Activated CD8-positive, alpha-beta T cell treated with anti-CD3 and anti-CD28 coated beads for 36 hours (primary cell): ENCODE results near the gene PTPRN2. TPM values are rescaled to one million over a fixed set of nuclear protein-coding genes. Genes with fewer than 3 reads are reported as not detected.
"Not testable (repeated sequence)": the region's sequence is repeated elsewhere in the genome, so short reads cannot be mapped to it uniquely, and the experiment has no call there.

Source experiments
- ATAC-seq: fragments of 200-7000 bp; cut with Tn5 transposase; one replicate; pipeline ENCODE4 v1.10.0; 2021; ENCODE audit warnings: mild to moderate bottlenecking, moderate library complexity
- CTCF ChIA-PET: fragments of 350-600 bp; sonication (Branson Sonifier 250); formaldehyde crosslinking; loops from one replicate; lab custom pipeline; 2021; ENCODE audit warnings: antibody characterized with exemption; lab: Charles Lee
- POLR2A ChIA-PET: fragments of 350-600 bp; sonication (Branson Sonifier 250); formaldehyde crosslinking; loops from one replicate; lab custom pipeline; 2021; ENCODE audit warnings: antibody characterized with exemption; lab: Charles Lee
- DNase-seq: peaks from one replicate; pipeline ENCODE4 v3.0.0-alpha.2; 2020
- H3K27ac Mint-ChIP-seq: one replicate; pipeline ENCODE4 v1.8.0; 2021; ENCODE audit warnings: mild to moderate bottlenecking, mixed read lengths
- H3K27me3 Mint-ChIP-seq: one replicate; pipeline ENCODE4 v1.8.0; 2021; ENCODE audit warnings: mixed read lengths
- H3K36me3 Mint-ChIP-seq: one replicate; pipeline ENCODE4 v1.8.0; 2021; ENCODE audit warnings: low read depth, mixed read lengths
- H3K4me1 Mint-ChIP-seq: one replicate; pipeline ENCODE4 v1.8.0; 2021; ENCODE audit warnings: low read depth, mixed read lengths
- H3K4me3 Mint-ChIP-seq: one replicate; pipeline ENCODE4 v1.8.0; 2021; ENCODE audit warnings: mild to moderate bottlenecking, moderate library complexity, mixed read lengths
- H3K9me3 Mint-ChIP-seq: one replicate; pipeline ENCODE4 v1.8.0; 2021; ENCODE audit warnings: mixed read lengths
- intact Hi-C: fragments of 100-400 bp; cut with micrococcal nuclease; formaldehyde crosslinking; loops from one replicate; pipeline ENCODE4 v1.10.0; 2022
- total RNA-seq, 2 experiments: library from RNA; stranded (reverse); gene quantifications; one replicate each; pipeline ENCODE4 v1.2.3, GENCODE V29; 2021
- TF ChIP-seq, protein P1 (sequence below): fragments of 200-600 bp; IDR thresholded peaks from one replicate; pipeline ENCODE4 v1.8.0; 2022; ENCODE audit warnings: antibody characterized with exemption, mild to moderate bottlenecking

PTPRN2 gene
- total RNA-seq, 2 experiments from 2014 or later: 0.49 to 0.65 TPM

DNA sequence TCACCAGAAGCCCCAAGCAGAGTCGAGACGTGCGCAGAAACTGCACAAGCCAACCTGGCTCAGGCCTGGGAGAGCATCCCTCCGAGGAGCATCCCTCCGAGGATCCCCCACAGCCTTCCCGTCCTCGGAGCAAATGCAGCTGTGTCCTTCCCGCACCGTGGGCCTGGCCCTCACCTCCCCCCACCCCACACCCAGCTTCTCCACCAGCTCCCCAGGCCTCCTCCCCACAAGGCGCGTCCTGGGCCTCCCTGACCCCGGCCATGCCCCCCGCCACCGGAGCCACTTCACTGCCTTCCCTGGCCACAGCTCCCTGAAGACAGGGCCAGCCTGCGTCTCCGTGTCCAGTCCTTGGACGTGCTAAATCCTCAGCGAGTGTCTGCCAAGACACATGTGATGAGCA, 60.6 kb downstream of the PTPRN2 start:
- H3K27ac Mint-ChIP-seq: no peak overlapping the region
- DNase-seq (no peak), ATAC-seq (no peak)
- TF ChIP-seq, protein P1, sequence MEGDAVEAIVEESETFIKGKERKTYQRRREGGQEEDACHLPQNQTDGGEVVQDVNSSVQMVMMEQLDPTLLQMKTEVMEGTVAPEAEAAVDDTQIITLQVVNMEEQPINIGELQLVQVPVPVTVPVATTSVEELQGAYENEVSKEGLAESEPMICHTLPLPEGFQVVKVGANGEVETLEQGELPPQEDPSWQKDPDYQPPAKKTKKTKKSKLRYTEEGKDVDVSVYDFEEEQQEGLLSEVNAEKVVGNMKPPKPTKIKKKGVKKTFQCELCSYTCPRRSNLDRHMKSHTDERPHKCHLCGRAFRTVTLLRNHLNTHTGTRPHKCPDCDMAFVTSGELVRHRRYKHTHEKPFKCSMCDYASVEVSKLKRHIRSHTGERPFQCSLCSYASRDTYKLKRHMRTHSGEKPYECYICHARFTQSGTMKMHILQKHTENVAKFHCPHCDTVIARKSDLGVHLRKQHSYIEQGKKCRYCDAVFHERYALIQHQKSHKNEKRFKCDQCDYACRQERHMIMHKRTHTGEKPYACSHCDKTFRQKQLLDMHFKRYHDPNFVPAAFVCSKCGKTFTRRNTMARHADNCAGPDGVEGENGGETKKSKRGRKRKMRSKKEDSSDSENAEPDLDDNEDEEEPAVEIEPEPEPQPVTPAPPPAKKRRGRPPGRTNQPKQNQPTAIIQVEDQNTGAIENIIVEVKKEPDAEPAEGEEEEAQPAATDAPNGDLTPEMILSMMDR: no peak
- intact Hi-C loops: no loop called here
- no peaks in the 10 kb centered on the region for H3K9me3 Mint-ChIP-seq
- no peak overlapping the region for H3K4me3 Mint-ChIP-seq
- CTCF ChIA-PET: no interaction called here
- peaks cover 2% of the 10 kb centered on the region for H3K27me3 Mint-ChIP-seq
- POLR2A ChIA-PET: no interaction called here
- no peaks in the 10 kb centered on the region for H3K36me3 Mint-ChIP-seq
- no peaks in the 10 kb centered on the region for H3K4me1 Mint-ChIP-seq

DNA sequence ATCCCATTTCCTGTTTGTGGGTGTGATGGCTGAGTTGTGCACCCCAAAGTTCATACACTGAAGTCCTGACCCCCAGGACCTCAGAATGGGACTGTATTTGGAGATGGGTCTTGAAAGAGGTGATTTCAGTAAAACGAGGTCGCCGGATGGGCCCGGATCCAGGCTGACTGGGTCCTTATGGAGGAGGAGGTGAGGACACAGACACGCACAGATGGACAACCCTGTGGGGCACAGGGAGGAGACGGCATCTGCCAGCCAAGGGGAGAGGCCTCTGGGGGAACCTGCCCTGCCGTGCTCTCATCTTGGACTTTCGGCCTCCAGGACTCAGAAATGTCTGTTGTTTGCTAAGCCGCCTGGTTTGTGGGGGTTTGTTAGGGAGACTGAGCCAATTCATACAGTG, 61.1 kb downstream of the PTPRN2 start:
- ChIA-PET CTCF (no interaction called here), POLR2A (no interaction called here)
- TF ChIP-seq, protein P1: no peak
- ATAC-seq (no peak), DNase-seq (no peak)
- Mint-ChIP-seq H3K27me3 (peaks cover 2% of the 10 kb centered on the region), H3K9me3 (no peaks in the 10 kb centered on the region), H3K36me3 (no peaks in the 10 kb centered on the region), H3K4me1 (no peaks in the 10 kb centered on the region), H3K27ac (no peak overlapping the region), H3K4me3 (no peak overlapping the region)
- intact Hi-C loops: no loop called here

DNA sequence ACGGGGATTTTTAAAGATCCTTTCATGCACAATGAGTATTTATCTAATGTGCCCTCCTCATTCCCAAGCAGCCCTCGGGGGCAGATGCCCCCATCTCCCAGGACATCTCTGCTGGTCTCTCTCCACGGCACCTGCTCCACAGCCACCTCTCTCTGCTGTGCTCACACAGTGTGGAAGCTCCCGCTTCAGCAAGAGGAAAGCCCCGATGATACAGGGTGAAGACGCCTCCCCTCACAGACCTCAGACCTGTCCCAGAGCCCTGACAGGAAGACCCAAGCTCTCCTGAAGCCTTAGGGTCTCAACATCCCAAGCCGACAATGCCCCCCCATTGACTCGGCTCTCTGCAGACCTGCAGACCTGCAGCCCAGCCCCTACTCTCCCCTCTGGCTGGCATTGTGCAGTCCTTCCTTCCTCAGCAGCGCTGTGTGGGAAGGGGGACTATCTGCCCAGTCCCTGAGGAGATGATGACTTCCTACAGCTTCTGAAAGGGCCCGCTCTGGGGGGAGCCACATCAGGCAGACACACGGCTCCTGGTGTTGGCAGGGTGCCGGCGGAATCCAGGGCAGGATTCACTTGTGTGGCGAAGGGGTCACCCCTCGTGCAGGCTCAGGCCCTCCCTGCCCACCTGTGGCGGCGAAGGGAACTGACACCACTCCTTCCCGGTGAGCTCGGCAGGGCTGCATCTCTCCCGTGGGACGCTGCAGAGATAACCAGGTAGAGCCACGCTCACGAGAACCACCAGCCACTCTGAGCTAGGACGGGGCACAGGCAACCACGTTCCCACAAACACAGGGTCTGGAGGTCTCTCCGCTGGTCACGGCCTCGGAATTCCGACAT, 61.8 kb downstream of the PTPRN2 start:
- intact Hi-C loops: no loop called here
- no peaks in the 10 kb centered on the region for H3K36me3 Mint-ChIP-seq
- TF ChIP-seq, protein P1: no peak
- H3K27me3 Mint-ChIP-seq: peaks cover 2% of the 10 kb centered on the region
- DNase-seq: no peak
- H3K9me3 Mint-ChIP-seq: no peaks in the 10 kb centered on the region
- H3K4me3 Mint-ChIP-seq: no peak overlapping the region
- H3K4me1 Mint-ChIP-seq: no peaks in the 10 kb centered on the region
- ChIA-PET POLR2A (no interaction called here), CTCF (no interaction called here)
- H3K27ac Mint-ChIP-seq: no peak overlapping the region
- ATAC-seq: no peak

DNA sequence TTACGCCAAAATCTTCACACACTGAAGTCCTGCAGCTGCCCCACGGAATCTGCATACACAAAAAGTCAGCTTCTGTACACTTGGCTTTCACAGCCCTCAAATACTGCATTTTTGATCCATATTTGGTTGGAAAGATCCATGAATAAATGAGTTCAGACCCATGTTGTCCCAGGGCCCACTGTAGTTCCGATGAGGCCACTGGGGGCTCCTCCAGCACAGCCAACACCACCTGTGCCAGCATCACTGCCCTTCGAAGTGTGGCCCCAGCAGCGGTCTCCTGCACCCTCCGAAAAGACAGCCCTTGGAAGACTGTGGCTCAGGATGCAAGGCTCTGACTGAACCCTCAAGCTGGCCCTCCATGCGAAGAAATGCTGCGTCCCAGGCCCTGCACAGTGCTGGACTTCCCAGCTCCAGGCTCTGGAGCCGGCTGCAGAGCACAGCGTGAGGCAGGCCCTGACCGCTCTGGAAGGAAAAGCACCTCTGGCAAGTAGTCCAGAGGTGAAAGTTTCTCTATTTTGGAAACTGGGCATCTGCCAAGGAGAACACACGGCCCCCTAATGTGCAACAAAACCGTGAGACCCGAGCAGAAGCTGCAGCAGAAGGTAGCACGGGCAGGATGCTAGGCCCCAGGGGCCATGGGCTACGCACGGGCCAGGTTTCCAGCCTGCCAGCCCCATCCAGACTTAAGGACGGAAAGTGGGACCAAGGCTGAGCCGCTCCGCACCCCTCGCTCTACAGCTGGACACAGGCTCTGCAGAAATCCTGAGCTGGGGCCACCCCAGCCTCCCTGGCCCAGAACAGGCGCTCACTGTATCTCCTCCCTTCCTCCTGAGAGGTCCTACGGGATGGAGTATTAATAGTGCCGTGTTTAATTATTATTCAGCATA, 62.6 kb downstream of the PTPRN2 start:
- TF ChIP-seq, protein P1: no peak
- ChIA-PET CTCF (no interaction called here), POLR2A (no interaction called here)
- Mint-ChIP-seq H3K9me3 (no peaks in the 10 kb centered on the region), H3K27ac (no peak overlapping the region), H3K4me1 (no peaks in the 10 kb centered on the region), H3K27me3 (peaks cover 2% of the 10 kb centered on the region), H3K4me3 (no peak overlapping the region), H3K36me3 (no peaks in the 10 kb centered on the region)
- ATAC-seq (no peak), DNase-seq (no peak)
- intact Hi-C loops: no loop called here

DNA sequence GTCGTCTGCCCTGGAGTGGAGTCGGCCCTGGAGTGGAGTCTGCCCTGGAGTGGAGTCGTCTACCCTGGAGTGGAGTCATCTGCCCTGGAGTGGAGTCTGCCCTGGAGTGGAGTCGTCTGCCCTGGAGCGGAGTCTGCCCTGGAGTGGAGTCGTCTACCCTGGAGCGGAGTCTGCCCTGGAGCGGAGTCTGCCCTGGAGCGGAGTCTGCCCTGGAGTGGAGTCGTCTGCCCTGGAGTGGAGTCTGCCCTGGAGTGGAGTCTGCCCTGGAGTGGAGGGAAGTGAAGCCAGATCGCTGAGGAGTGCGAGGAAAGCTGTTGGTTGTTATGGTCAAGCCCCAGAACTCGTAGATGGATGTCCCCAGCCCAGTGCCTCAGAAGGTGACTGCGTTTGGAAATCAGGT, 63.3 kb downstream of the PTPRN2 start:
- H3K4me1 Mint-ChIP-seq, intact Hi-C loops, H3K4me3 Mint-ChIP-seq, POLR2A ChIA-PET, ATAC-seq, H3K27ac Mint-ChIP-seq, H3K36me3 Mint-ChIP-seq, H3K9me3 Mint-ChIP-seq, CTCF ChIA-PET, DNase-seq, H3K27me3 Mint-ChIP-seq: not testable (repeated sequence)

DNA sequence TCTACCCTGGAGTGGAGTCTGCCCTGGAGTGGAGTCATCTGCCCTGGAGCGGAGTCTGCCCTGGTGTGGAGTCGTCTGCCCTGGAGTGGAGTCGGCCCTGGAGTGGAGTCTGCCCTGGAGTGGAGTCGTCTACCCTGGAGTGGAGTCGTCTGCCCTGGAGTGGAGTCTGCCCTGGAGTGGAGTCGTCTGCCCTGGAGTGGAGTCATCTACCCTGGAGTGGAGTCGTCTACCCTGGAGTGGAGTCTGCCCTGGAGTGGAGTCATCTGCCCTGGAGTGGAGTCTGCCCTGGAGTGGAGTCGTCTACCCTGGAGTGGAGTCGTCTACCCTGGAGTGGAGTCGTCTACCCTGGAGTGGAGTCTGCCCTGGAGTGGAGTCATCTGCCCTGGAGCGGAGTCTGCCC, 63.7 kb downstream of the PTPRN2 start:
- H3K4me3 Mint-ChIP-seq, DNase-seq, ATAC-seq, intact Hi-C loops, POLR2A ChIA-PET, H3K27me3 Mint-ChIP-seq, CTCF ChIA-PET, H3K9me3 Mint-ChIP-seq, H3K36me3 Mint-ChIP-seq, H3K4me1 Mint-ChIP-seq, H3K27ac Mint-ChIP-seq: not testable (repeated sequence)

DNA sequence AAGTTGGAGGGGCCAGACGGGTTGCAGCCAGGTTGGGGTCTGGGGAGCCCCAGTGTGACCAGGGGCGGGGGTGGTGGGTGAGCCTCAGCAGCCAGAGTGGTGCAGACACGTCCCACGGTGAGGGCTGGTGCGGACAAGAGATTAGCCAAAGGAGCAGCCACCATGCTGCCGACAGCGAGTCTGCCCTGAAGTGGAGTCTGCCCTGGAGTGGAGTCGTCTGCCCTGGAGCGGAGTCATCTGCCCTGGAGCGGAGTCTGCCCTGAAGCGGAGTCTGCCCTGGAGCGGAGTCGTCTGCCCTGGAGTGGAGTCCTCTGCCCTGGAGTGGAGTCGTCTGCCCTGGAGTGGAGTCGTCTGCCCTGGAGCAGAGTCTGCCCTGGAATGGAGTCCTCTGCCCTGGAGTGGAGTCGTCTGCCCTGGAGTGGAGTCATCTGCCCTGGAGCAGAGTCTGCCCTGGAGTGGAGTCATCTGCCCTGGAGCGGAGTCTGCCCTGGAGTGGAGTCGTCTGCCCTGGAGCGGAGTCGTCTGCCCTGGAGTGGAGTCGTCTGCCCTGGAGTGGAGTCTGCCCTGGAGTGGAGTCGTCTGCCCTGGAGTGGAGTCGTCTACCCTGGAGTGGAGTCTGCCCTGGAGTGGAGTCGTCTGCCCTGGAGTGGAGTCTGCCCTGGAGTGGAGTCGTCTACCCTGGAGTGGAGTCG, 64.3 kb downstream of the PTPRN2 start:
- H3K27me3 Mint-ChIP-seq, intact Hi-C loops, H3K27ac Mint-ChIP-seq, POLR2A ChIA-PET, H3K4me3 Mint-ChIP-seq, H3K9me3 Mint-ChIP-seq, ATAC-seq, H3K4me1 Mint-ChIP-seq, DNase-seq, CTCF ChIA-PET, H3K36me3 Mint-ChIP-seq: not testable (repeated sequence)

DNA sequence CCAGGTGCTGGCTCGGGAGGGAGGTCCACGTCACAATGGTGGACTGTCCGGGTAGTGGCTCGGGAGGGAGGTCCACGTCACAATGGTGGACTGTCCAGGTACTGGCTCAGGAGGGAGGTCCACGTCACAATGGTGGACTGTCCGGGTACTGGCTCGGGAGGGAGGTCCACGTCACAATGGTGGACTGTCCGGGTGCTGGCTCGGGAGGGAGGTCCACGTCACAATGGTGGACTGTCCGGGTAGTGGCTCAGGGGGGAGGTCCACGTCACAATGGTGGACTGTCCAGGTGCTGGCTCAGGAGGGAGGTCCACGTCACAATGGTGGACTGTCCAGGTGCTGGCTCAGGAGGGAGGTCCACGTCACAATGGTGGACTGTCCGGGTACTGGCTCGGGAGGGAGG, 65.8 kb downstream of the PTPRN2 start:
- ATAC-seq, POLR2A ChIA-PET, H3K36me3 Mint-ChIP-seq, CTCF ChIA-PET, H3K4me3 Mint-ChIP-seq, H3K27ac Mint-ChIP-seq, H3K9me3 Mint-ChIP-seq, DNase-seq, H3K27me3 Mint-ChIP-seq, intact Hi-C loops, H3K4me1 Mint-ChIP-seq: not testable (repeated sequence)
